Natural killer cell (primary cell): ENCODE results near the gene NAP1L2. TPM values are rescaled to one million over a fixed set of nuclear protein-coding genes. Genes with fewer than 3 reads are reported as not detected.
"Not testable (repeated sequence)": the region's sequence is repeated elsewhere in the genome, so short reads cannot be mapped to it uniquely, and the experiment has no call there.

ENCODE experiments used
- ATAC-seq, 3 donors: fragments of 150-1000 bp in 2 of 3; fragments of 200-7000 bp in 1 of 3; cut with Tn5 transposase; 1 replicate in 1 of 3; 2 replicates in 2 of 3; pipeline ENCODE4 v1.10.0; 2021; ENCODE audit warnings: mild to moderate bottlenecking in 2 of 3, moderate library complexity in 2 of 3
- DNase-seq, 2 donors: peaks; one replicate each; pipeline versions ENCODE4 v3.0.0 to v3.0.0-alpha.2; 2013 to 2021; ENCODE audit warnings: mixed read lengths in 1 of 2
- H3K27ac ChIP-seq: one replicate; pipeline ENCODE4 v1.5.1; 2013; ENCODE audit warnings: mild to moderate bottlenecking, low read length
- H3K27me3 ChIP-seq: one replicate; pipeline ENCODE4 v1.6.1; 2013; ENCODE audit warnings: low read length; ENCODE audit not compliant: control insufficient read depth, insufficient read depth
- H3K36me3 ChIP-seq: one replicate; pipeline ENCODE4 v1.6.1; 2013; ENCODE audit warnings: low read length; ENCODE audit not compliant: control insufficient read depth, insufficient read depth
- H3K4me1 ChIP-seq: one replicate; pipeline ENCODE4 v1.6.1; 2013; ENCODE audit warnings: low read length; ENCODE audit not compliant: control insufficient read depth, insufficient read depth
- H3K4me3 ChIP-seq: one replicate; pipeline ENCODE4 v1.5.1; 2013; ENCODE audit warnings: low read length
- H3K9me3 ChIP-seq: one replicate; pipeline ENCODE4 v1.6.1; 2013; ENCODE audit warnings: low read length; ENCODE audit not compliant: control insufficient read depth, insufficient read depth
- H3K27ac Mint-ChIP-seq, 2 donors: one replicate each; pipeline ENCODE4 v1.8.0; 2022; ENCODE audit warnings: mild to moderate bottlenecking in 2 of 2, mixed read lengths in 2 of 2, moderate library complexity in 1 of 2
- H3K27me3 Mint-ChIP-seq, 2 donors: one replicate each; pipeline ENCODE4 v1.8.0; 2022; ENCODE audit warnings: low read depth in 2 of 2, mixed read lengths in 2 of 2
- H3K36me3 Mint-ChIP-seq: one replicate; pipeline ENCODE4 v1.8.0; 2022; ENCODE audit warnings: mixed read lengths
- H3K4me1 Mint-ChIP-seq, 2 donors: one replicate each; pipeline ENCODE4 v1.8.0; 2022; ENCODE audit warnings: mixed read lengths in 2 of 2
- H3K4me3 Mint-ChIP-seq: one replicate; pipeline ENCODE4 v1.8.0; 2022; ENCODE audit warnings: mild to moderate bottlenecking, moderate library complexity, mixed read lengths
- H3K9me3 Mint-ChIP-seq, 2 donors: one replicate each; pipeline ENCODE4 v1.8.0; 2022; ENCODE audit warnings: mixed read lengths in 2 of 2
- WGBS: methylation state at CpG from one replicate; pipeline ENCODE4 v1.1.7; 2013; ENCODE audit warnings: missing lambda C conversion rate; ENCODE audit not compliant: insufficient coverage; 5-methylcytosine and 5-hydroxymethylcytosine counted together
- intact Hi-C: fragments of 100-400 bp; cut with micrococcal nuclease; formaldehyde crosslinking; loops from one replicate; pipeline ENCODE4 v1.14.2; 2022
- total RNA-seq, 4 donors: library from RNA; stranded (reverse); fragments of 120-200 nt in 1 of 4; gene quantifications; one replicate each; pipeline versions ENCODE4 v1.2.3 to v1.2.4, GENCODE V29; 2013 to 2022
- TF ChIP-seq, protein P1 (sequence below): fragments of 200-600 bp; IDR thresholded peaks from one replicate; pipeline ENCODE4 v1.8.0; 2022; ENCODE audit warnings: antibody characterized with exemption

Gene NAP1L2
- total RNA-seq, 3 donors from 2014 or later (not counting 1 experiment from before 2014, with no cell fraction given), result 3.1 to 5.4 (median 3.6) TPM

DNA sequence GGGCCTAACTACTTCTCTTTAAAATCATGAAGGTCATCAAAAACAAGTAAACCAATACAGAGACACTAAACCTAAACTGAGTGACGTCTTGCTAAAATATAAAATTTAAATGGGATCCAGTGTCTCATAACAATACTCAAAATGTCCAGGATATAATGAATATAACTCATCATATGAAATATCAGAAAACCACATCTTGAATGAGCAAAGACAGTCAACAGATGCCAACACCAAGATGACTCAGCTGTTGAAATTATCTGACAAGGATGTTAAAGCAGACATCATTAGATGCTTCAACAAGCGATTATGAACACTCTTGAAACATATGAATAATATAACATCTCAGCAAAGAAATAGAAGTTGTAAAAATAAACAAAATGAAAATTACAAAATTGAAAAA is 8.3 kb downstream of the NAP1L2 start:
- no peaks in the 10 kb centered on the region for H3K36me3 Mint-ChIP-seq
- ATAC-seq (no peak), DNase-seq (no peak)
- H3K4me1 ChIP-seq, result no peaks in the 10 kb centered on the region
- TF ChIP-seq, protein P1, sequence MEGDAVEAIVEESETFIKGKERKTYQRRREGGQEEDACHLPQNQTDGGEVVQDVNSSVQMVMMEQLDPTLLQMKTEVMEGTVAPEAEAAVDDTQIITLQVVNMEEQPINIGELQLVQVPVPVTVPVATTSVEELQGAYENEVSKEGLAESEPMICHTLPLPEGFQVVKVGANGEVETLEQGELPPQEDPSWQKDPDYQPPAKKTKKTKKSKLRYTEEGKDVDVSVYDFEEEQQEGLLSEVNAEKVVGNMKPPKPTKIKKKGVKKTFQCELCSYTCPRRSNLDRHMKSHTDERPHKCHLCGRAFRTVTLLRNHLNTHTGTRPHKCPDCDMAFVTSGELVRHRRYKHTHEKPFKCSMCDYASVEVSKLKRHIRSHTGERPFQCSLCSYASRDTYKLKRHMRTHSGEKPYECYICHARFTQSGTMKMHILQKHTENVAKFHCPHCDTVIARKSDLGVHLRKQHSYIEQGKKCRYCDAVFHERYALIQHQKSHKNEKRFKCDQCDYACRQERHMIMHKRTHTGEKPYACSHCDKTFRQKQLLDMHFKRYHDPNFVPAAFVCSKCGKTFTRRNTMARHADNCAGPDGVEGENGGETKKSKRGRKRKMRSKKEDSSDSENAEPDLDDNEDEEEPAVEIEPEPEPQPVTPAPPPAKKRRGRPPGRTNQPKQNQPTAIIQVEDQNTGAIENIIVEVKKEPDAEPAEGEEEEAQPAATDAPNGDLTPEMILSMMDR, result no peak
- H3K27ac ChIP-seq, result no peak overlapping the region
- intact Hi-C loops, result no loop called here
- no peaks in the 10 kb centered on the region for H3K9me3 ChIP-seq
- H3K27me3 Mint-ChIP-seq, result peaks cover 0 to 9% of the 10 kb centered on the region in 2 donors
- no peaks in the 10 kb centered on the region for H3K9me3 Mint-ChIP-seq
- H3K4me1 Mint-ChIP-seq, result peaks cover 0 to 3% of the 10 kb centered on the region in 2 donors
- H3K27ac Mint-ChIP-seq, result no peak overlapping the region
- no peaks in the 10 kb centered on the region for H3K27me3 ChIP-seq
- H3K4me3 ChIP-seq, result no peak overlapping the region
- no CpG with 5 or more reads among the region's 2 CpGs for WGBS
- no peaks in the 10 kb centered on the region for H3K36me3 ChIP-seq
- H3K4me3 Mint-ChIP-seq, result no peak overlapping the region

DNA sequence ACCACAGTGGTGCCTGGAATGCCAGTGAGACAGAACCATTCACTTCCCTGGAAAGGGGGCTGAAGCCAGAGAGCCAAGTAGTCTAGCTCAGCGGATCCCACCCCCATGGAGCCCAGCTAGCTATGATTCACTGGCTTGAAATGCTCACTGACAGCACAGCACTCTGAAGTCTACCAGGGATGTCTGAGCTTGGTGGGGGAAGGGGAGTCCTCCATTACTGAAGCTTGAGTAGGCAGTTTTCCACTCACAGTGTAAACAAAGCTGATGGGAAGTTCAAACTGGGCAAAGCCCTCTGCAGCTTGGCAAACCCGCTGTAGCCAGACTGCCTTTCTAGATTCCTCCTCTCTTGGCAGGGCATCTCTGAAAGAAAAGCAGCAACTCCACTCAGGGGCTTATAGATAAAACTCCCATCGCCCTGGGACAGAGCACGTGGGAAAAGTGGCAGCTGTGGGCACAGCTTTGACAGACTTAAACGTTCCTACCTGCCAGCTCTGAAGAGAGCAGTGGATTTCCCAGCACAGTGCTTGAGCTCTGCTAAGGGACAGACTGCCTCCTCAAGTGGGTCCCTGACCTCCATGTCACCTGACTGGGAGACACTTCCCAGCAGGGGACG is 32.0 kb downstream of the NAP1L2 start:
- H3K9me3 ChIP-seq, result no peaks in the 10 kb centered on the region
- intact Hi-C loops, result no loop called here
- Mint-ChIP-seq H3K27ac (no peak overlapping the region), H3K4me3 (no peak overlapping the region), H3K9me3 (no peaks in the 10 kb centered on the region), H3K27me3 (peaks cover 0 to 7% of the 10 kb centered on the region in 2 donors), H3K36me3 (no peaks in the 10 kb centered on the region), H3K4me1 (no peaks in the 10 kb centered on the region)
- no peaks in the 10 kb centered on the region for H3K27me3 ChIP-seq
- DNase-seq (no peak), ATAC-seq (no peak)
- no peaks in the 10 kb centered on the region for H3K36me3 ChIP-seq
- WGBS, result 81% methylated on average over 6 of the region's 6 CpGs
- H3K4me3 ChIP-seq, result no peak overlapping the region
- TF ChIP-seq, protein P1, result no peak
- no peak overlapping the region for H3K27ac ChIP-seq
- H3K4me1 ChIP-seq, result no peaks in the 10 kb centered on the region

DNA sequence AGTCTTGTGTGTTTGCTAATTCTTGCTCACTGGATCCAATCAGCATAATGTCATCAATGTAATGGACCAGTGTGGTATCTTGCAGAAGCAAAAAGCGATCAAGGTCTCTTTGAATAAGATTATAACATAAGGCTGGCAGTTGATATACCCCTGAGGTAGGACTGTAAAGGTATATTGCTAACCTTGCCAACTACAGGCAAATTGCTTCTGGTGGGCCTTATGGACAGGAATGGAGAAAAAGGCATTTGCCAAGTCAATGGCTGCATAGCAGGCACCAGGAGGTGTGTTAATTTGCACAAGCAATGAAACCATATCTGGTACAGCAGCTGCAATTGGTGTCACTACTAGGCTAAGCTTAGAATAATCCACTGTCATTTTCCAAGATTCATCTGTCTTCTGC is 45.7 kb downstream of the NAP1L2 start:
- H3K4me3 ChIP-seq, DNase-seq, H3K27me3 Mint-ChIP-seq, ATAC-seq, intact Hi-C loops, H3K4me3 Mint-ChIP-seq, H3K36me3 ChIP-seq, H3K9me3 ChIP-seq, H3K36me3 Mint-ChIP-seq, H3K9me3 Mint-ChIP-seq, H3K27ac Mint-ChIP-seq, H3K27me3 ChIP-seq, H3K4me1 Mint-ChIP-seq, H3K4me1 ChIP-seq, H3K27ac ChIP-seq: not testable (repeated sequence)
- WGBS, result 71% methylated on average over 1 of the region's 1 CpG

Other genes starting within 250 kb of the NAP1L2 start
- gene PABPC1L2B, start 211.9 kb downstream of the NAP1L2 start, total RNA-seq, result not detected
- gene PABPC1L2A, start 135.3 kb downstream of the NAP1L2 start, total RNA-seq, result not detected
- gene CDX4, start 232.2 kb upstream of the NAP1L2 start, total RNA-seq, result not detected